DOHH2 (cell line): ENCODE data around the gene MVP.

ENCODE experiments used
- H3F3A ChIP-seq: fragments of 200-600 bp; sonication (generic), shearing (Covaris generic); 2 replicates; pipeline ENCODE4 v1.6.0; 2016; ENCODE audit warnings: antibody characterized with exemption, mild to moderate bottlenecking; ENCODE audit not compliant: control insufficient read depth, insufficient read depth
- H3K27ac ChIP-seq: fragments of 200-600 bp; sonication (generic); 2 replicates; pipeline ENCODE4 v1.5.1; 2014; ENCODE audit warnings: low read depth, mild to moderate bottlenecking, low read length, moderate library complexity
- H3K27me3 ChIP-seq: fragments of 200-600 bp; sonication (generic); 2 replicates; pipeline ENCODE4 v1.6.1; 2014; ENCODE audit warnings: mild to moderate bottlenecking, low read length, mixed read lengths; ENCODE audit not compliant: control insufficient read depth
- H3K36me3 ChIP-seq: fragments of 200-600 bp; sonication (generic); 2 replicates; pipeline ENCODE4 v1.6.1; 2014; ENCODE audit warnings: mild to moderate bottlenecking, low read length, moderate library complexity, mixed read lengths; ENCODE audit not compliant: control insufficient read depth
- H3K4me1 ChIP-seq: fragments of 200-600 bp; sonication (generic); 2 replicates; pipeline ENCODE4 v1.6.1; 2014; ENCODE audit warnings: mild to moderate bottlenecking, low read length, mixed read lengths; ENCODE audit not compliant: control insufficient read depth
- H3K4me2 ChIP-seq: fragments of 200-600 bp; sonication (generic); 2 replicates; pipeline ENCODE4 v1.6.0; 2014; ENCODE audit warnings: mild to moderate bottlenecking, low read length, moderate library complexity
- H3K4me3 ChIP-seq: fragments of 200-600 bp; sonication (generic); 2 replicates; pipeline ENCODE4 v1.5.1; 2014; ENCODE audit warnings: mild to moderate bottlenecking, low read length, mixed read lengths
- H3K79me2 ChIP-seq: fragments of 200-600 bp; sonication (generic); 2 replicates; pipeline ENCODE4 v1.6.1; 2014; ENCODE audit warnings: mild to moderate bottlenecking, low read length, mixed read lengths; ENCODE audit not compliant: control insufficient read depth
- H3K9me2 ChIP-seq: fragments of 200-600 bp; sonication (generic); replicated peaks from 2 replicates; pipeline ENCODE4 v1.6.1; 2014; ENCODE audit warnings: mild to moderate bottlenecking, low read length, mixed read lengths; ENCODE audit not compliant: control insufficient read depth
- H3K9me3 ChIP-seq: fragments of 200-600 bp; sonication (generic); 2 replicates; pipeline ENCODE4 v1.6.1; 2014; ENCODE audit warnings: antibody characterized with exemption, low read length, mixed read lengths; ENCODE audit not compliant: control insufficient read depth, insufficient read depth
- H4K20me1 ChIP-seq: fragments of 200-600 bp; sonication (generic); 2 replicates; pipeline ENCODE4 v1.6.0; 2014; ENCODE audit warnings: low read depth, mild to moderate bottlenecking, antibody characterized with exemption, low read length, moderate library complexity; ENCODE audit not compliant: control insufficient read depth, insufficient read depth
- EZH2phosphoT487 ChIP-seq: fragments of 200-600 bp; sonication (generic); IDR thresholded peaks from 2 replicates; pipeline ENCODE4 v1.6.1; 2017; ENCODE audit warnings: borderline replicate concordance, mild to moderate bottlenecking, antibody characterized with exemption, low read length, moderate library complexity, mixed read lengths
- TF ChIP-seq, protein P1 (sequence below): fragments of 200-600 bp; sonication (generic); IDR thresholded peaks from one replicate; pipeline ENCODE4 v1.5.1; 2014; ENCODE audit warnings: antibody characterized with exemption, mild to moderate bottlenecking, low read depth, low read length; ENCODE audit not compliant: poor library complexity, severe bottlenecking

MVP gene

DNA sequence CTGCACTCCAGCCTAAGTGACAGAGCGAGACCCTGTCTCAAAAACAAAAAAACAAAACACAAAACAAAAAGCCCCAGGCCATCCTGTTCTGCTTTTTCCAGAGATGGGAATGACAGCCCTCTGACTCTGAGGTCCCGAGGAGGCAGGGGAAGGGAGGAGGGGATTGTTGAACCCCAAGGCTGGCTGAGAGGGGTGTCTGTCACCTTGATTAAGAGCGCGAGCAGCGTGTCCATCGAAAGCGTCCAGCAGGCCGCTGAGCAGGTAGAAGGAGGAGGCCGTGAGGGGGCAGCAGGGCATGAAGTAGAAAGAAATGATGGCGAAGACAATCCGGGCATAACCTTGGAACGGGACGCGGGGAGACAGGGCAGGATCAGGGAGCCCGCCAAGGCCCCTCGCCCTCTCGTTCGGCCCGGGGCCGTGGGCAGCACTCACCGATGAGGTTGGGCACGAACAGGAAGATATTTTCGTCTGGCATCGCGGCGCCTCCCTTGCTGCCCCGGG, 42.2 kb downstream of the MVP start:
- TF ChIP-seq, protein P1, sequence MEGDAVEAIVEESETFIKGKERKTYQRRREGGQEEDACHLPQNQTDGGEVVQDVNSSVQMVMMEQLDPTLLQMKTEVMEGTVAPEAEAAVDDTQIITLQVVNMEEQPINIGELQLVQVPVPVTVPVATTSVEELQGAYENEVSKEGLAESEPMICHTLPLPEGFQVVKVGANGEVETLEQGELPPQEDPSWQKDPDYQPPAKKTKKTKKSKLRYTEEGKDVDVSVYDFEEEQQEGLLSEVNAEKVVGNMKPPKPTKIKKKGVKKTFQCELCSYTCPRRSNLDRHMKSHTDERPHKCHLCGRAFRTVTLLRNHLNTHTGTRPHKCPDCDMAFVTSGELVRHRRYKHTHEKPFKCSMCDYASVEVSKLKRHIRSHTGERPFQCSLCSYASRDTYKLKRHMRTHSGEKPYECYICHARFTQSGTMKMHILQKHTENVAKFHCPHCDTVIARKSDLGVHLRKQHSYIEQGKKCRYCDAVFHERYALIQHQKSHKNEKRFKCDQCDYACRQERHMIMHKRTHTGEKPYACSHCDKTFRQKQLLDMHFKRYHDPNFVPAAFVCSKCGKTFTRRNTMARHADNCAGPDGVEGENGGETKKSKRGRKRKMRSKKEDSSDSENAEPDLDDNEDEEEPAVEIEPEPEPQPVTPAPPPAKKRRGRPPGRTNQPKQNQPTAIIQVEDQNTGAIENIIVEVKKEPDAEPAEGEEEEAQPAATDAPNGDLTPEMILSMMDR: peak; percentile 10
- no peak for TF ChIP-seq EZH2phosphoT487
- H3K9me3 ChIP-seq: no peaks in the 10 kb centered on the region
- H3K4me3 ChIP-seq: peak overlapping the region; percentile 87
- H3K36me3 ChIP-seq: peaks cover 23% of the 10 kb centered on the region
- peaks cover 9% of the 10 kb centered on the region for H3K4me1 ChIP-seq
- H4K20me1 ChIP-seq: no peaks in the 10 kb centered on the region
- peaks cover 21% of the 10 kb centered on the region for H3K79me2 ChIP-seq
- H3K4me2 ChIP-seq: peak overlapping the region; percentile 83
- no peaks in the 10 kb centered on the region for H3F3A ChIP-seq
- peaks cover under 1% of the 10 kb centered on the region; the same call in 1 of the 2 replicates for H3K27me3 ChIP-seq
- H3K9me2 ChIP-seq: no peaks in the 10 kb centered on the region
- no peak overlapping the region for H3K27ac ChIP-seq

DNA sequence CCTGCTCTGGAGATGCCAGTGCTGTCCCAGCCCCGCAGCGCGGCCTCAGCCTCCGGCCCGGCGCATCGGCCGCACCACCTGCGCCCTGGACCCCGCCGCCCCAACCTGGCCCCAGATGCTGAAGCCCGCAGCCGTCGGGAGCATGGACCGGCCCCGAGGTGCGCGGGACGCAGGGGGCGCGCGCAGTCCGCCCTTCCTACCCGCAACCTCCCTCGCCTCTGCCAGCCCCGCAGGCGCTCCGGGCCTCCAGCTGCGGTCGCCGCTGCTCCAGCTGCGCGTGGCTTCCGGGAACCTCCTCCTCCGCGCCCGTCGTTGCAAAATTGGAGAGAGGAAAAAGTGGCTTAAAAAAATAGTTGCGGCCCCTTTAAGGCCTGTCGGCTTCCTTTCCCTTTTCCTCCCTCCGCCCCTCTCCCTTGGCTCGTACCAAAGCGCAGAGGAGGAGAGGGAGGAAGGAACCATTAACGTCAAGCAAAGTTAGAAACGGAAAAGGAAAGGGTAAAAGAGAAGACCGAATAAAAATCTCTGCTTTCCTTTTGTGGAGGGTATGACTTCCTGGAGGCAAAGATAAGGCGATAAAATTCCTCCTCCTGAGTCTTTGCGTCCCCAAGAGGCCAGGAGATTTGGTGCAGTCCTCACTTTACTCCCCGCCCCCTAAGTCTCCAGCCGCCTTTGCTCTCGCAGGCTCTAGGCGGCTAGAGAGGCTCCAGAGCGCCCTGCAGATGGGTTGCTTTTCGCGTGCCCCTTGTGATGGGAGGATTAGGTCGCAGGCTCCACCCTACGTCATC, 42.8 kb downstream of the MVP start, which contains the start of gene CDIPT:
CDIPT (minus strand) TSS at position 343 of the 785 bp plus-strand sequence. CDS start 369 bp downstream, outside the sequence.
- no peaks in the 10 kb centered on the region for H4K20me1 ChIP-seq
- H3K4me3 ChIP-seq: peak within 1 kb of the TSS; percentile 87
- no peaks in the 10 kb centered on the region for H3K9me3 ChIP-seq
- H3K79me2 ChIP-seq: peaks cover 21% of the 10 kb centered on the region
- H3K27ac ChIP-seq: peak within 1 kb of the TSS; percentile 69
- H3K27me3 ChIP-seq: peaks cover 5% of the 10 kb centered on the region; the same call in 1 of the 2 replicates
- TF ChIP-seq, protein P1: peak; percentile 78
- no peak for TF ChIP-seq EZH2phosphoT487
- H3K36me3 ChIP-seq: peaks cover 23% of the 10 kb centered on the region
- peaks cover 9% of the 10 kb centered on the region for H3K4me1 ChIP-seq
- H3K4me2 ChIP-seq: peak within 1 kb of the TSS; percentile 83
- no peaks in the 10 kb centered on the region for H3F3A ChIP-seq
- no peaks in the 10 kb centered on the region for H3K9me2 ChIP-seq

DNA sequence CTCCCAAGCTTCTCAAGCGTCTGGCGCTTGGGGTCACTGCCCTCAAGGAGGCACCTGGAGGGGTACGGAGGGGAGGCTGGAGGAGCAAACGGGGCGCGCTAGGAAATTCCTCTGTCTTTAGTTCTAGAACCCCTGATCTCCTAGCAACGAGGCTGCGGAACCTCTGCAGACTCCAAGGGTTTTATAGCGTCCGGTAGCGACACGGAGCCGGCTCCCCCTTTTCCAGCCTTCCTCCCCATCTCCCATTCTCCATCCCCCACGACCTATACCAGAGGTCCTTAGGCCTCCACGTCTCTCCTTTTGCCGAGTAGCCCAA, 43.4 kb downstream of the MVP start:
- Histone ChIP-seq H3K27ac (no peak overlapping the region), H3F3A (no peaks in the 10 kb centered on the region), H3K9me2 (no peaks in the 10 kb centered on the region), H3K4me1 (peaks cover 9% of the 10 kb centered on the region), H3K79me2 (peaks cover 21% of the 10 kb centered on the region), H4K20me1 (no peaks in the 10 kb centered on the region), H3K27me3 (peaks cover 5% of the 10 kb centered on the region; the same call in 1 of the 2 replicates), H3K9me3 (no peaks in the 10 kb centered on the region), H3K4me2 (peak overlapping the region; percentile 83), H3K4me3 (peak overlapping the region; percentile 41), H3K36me3 (peaks cover 19% of the 10 kb centered on the region)
- TF ChIP-seq, protein P1: no peak
- TF ChIP-seq EZH2phosphoT487: no peak
